ENCODE data around the gene CLDN3.

DNA sequence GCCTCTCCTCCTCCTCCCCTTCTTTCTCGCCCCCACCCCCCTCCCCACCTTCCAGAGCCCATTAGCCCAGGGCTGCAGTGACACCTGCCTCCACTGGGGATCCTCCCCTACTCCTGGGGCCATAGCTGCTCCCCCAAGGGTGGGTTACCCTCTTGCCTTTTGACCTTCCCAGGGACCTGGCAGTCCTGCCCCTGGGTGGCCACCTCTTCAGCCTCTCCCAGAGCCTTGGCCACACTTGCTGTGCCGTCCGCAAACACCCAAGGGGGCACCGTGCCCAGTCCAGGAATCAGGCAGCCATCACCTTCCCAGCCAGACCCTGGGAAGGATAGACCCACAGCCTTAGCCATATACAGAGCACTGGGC is 40.9 kb upstream of the CLDN3 start:
- TF ChIP-seq EP300 (IDR thresholded peaks at IDR 0.05; ENCODE audit: low read depth) (no peak), POLR2AphosphoS5 (IDR thresholded peaks at IDR 0.05) (no peak), POLR2A (IDR thresholded peaks at IDR 0.05) (no peak)
- TF ChIP-seq, protein P1, sequence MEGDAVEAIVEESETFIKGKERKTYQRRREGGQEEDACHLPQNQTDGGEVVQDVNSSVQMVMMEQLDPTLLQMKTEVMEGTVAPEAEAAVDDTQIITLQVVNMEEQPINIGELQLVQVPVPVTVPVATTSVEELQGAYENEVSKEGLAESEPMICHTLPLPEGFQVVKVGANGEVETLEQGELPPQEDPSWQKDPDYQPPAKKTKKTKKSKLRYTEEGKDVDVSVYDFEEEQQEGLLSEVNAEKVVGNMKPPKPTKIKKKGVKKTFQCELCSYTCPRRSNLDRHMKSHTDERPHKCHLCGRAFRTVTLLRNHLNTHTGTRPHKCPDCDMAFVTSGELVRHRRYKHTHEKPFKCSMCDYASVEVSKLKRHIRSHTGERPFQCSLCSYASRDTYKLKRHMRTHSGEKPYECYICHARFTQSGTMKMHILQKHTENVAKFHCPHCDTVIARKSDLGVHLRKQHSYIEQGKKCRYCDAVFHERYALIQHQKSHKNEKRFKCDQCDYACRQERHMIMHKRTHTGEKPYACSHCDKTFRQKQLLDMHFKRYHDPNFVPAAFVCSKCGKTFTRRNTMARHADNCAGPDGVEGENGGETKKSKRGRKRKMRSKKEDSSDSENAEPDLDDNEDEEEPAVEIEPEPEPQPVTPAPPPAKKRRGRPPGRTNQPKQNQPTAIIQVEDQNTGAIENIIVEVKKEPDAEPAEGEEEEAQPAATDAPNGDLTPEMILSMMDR (IDR thresholded peaks at IDR 0.05) = no peak
